VCaP (cell line): ENCODE data around the gene KDM2B.

ENCODE experiments used
- H3K27ac ChIP-seq: fragments of 450-650 bp; 2 replicates; pipeline ENCODE4 v1.5.1; 2017
- CTCF ChIP-seq: fragments of 450-650 bp; conservative IDR thresholded peaks from 2 replicates; pipeline ENCODE4 v1.5.1; 2017; ENCODE audit warnings: mild to moderate bottlenecking, moderate library complexity

The KDM2B gene

GRCh38 chr12:121427556-121428050 is 153.2 kb downstream of the KDM2B start:
- TF ChIP-seq CTCF = no peak
- no peak overlapping the region for H3K27ac ChIP-seq

GRCh38 chr12:121424624-121424975 is 156.2 kb downstream of the KDM2B start:
- TF ChIP-seq CTCF = no peak
- H3K27ac ChIP-seq = no peak overlapping the region

GRCh38 chr12:121423682-121424623 is 156.9 kb downstream of the KDM2B start:
- H3K27ac ChIP-seq = no peak overlapping the region
- no peak for TF ChIP-seq CTCF

DNA sequence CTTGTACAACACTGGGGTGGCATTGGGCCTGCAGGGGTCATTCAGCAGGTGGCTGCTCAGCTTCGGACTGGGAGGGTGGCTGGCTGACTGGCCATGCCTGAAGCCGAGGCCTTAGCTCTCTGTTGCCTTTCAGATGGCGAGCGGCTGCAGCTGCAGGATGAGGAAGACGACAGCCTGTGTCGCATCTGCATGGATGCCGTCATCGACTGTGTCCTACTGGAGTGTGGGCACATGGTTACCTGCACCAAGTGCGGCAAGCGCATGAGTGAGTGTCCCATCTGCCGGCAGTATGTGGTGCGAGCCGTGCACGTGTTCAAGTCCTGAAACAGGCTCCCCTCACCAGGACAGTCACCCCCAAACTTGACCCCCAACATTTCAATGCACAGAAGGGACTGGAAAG is 157.6 kb downstream of the KDM2B start:
- no peak for TF ChIP-seq CTCF
- no peak overlapping the region for H3K27ac ChIP-seq

GRCh38 chr12:121420109-121420508 is 160.7 kb downstream of the KDM2B start:
- TF ChIP-seq CTCF = no peak
- H3K27ac ChIP-seq = no peak overlapping the region

DNA sequence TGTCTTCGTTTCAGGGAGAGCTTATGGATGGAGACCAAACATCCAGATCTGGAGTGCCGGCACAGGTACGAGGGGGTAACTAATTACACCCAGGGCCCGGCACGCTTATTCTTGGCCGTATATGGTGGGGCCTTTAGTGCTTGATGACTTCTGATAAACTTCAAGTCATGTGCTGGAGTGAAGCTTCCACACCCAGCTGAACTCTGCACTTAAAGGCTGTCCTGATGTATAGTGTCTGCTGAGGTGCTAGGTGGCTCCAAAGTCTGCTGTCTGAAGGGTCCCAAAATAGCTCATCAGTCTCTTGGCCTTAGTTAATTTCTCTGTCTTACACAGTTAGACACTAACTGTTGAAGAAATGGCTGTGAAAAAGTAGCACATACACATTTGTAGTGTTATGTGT is 163.0 kb downstream of the KDM2B start:
- peak overlapping the region; percentile 97; the same call in 1 of the 2 replicates for H3K27ac ChIP-seq
- no peak for TF ChIP-seq CTCF

GRCh38 chr12:121413917-121414316 is 166.9 kb downstream of the KDM2B start:
- H3K27ac ChIP-seq = peak overlapping the region; percentile 97
- TF ChIP-seq CTCF = no peak
